GM21723 (cell line): Measurements from ENCODE around the gene CTNNA3.

Source experiments
- ATAC-seq: cut with Tn5 transposase; IDR thresholded peaks from one replicate; pipeline ENCODE4 v1.9.1; 2021; ENCODE audit warnings: mild to moderate bottlenecking, moderate library complexity; ENCODE audit not compliant: unreplicated experiment

CTNNA3 gene

GRCh38 chr10:66833861-66834260 lies 862.1 kb downstream of the CTNNA3 start:
- no peak for ATAC-seq

GRCh38 chr10:66832781-66833422 lies 863.1 kb downstream of the CTNNA3 start:
- ATAC-seq, result no peak

- no peak for ATAC-seq
Measured at GRCh38 chr10:66828957-66829356, 867.0 kb downstream of the CTNNA3 start.

GRCh38 chr10:66827353-66827752 lies 868.6 kb downstream of the CTNNA3 start:
- ATAC-seq, result no peak

- no peak for ATAC-seq
Measured at GRCh38 chr10:66823301-66823700, 872.7 kb downstream of the CTNNA3 start.

GRCh38 chr10:66822801-66823200 lies 873.2 kb downstream of the CTNNA3 start:
- ATAC-seq, result no peak

- no peak for ATAC-seq
Measured at GRCh38 chr10:66819691-66820090, 876.3 kb downstream of the CTNNA3 start.

GRCh38 chr10:66813122-66813521 lies 882.9 kb downstream of the CTNNA3 start:
- ATAC-seq, result no peak

- ATAC-seq, result no peak
Measured at GRCh38 chr10:66811211-66811610, 884.8 kb downstream of the CTNNA3 start.

- ATAC-seq, result no peak
Measured at GRCh38 chr10:66809402-66809801, 886.6 kb downstream of the CTNNA3 start.

GRCh38 chr10:66805612-66806011 lies 890.4 kb downstream of the CTNNA3 start:
- no peak for ATAC-seq

GRCh38 chr10:66804962-66805361 lies 891.0 kb downstream of the CTNNA3 start:
- no peak for ATAC-seq

- no peak for ATAC-seq
Measured at GRCh38 chr10:66803174-66803573, 892.8 kb downstream of the CTNNA3 start.

GRCh38 chr10:66799474-66799873 lies 896.5 kb downstream of the CTNNA3 start:
- ATAC-seq, result no peak

- no peak for ATAC-seq
Measured at GRCh38 chr10:66795866-66796265, 900.1 kb downstream of the CTNNA3 start.

- ATAC-seq, result no peak
Measured at GRCh38 chr10:66792441-66792840, 903.6 kb downstream of the CTNNA3 start.

- ATAC-seq, result no peak
Measured at GRCh38 chr10:66788178-66788987, 907.6 kb downstream of the CTNNA3 start.

GRCh38 chr10:66786709-66787108 lies 909.3 kb downstream of the CTNNA3 start:
- ATAC-seq, result no peak

GRCh38 chr10:66784770-66785169 lies 911.2 kb downstream of the CTNNA3 start:
- ATAC-seq, result no peak

- ATAC-seq, result no peak
Measured at GRCh38 chr10:66783316-66783715, 912.7 kb downstream of the CTNNA3 start.

- no peak for ATAC-seq
Measured at GRCh38 chr10:66782776-66783175, 913.2 kb downstream of the CTNNA3 start.

GRCh38 chr10:66782144-66782543 lies 913.9 kb downstream of the CTNNA3 start:
- no peak for ATAC-seq
